GM12878 (cell line): Measurements from ENCODE around the gene PHGDH. TPM values are rescaled to one million over a fixed set of nuclear protein-coding genes. Genes with fewer than 3 reads are reported as not detected.

Source experiments
- ATAC-seq: fragments of 200-7000 bp; cut with Tn5 transposase; 3 replicates; pipeline ENCODE4 v1.9.1; 2020; ENCODE audit warnings: mild to moderate bottlenecking, moderate library complexity
- BruUV-seq: library from RNA; stranded (reverse); fragments of 400-500 nt; replicated peaks from 2 replicates; lab custom pipeline; 2021; lab: Mats Ljungman, UMichigan
- CTCF ChIA-PET: fragments of 300-600 bp; sonication (Branson Sonifier 250); formaldehyde crosslinking; extraction: SDS; loops from one replicate; lab custom pipeline; 2021; ENCODE audit warnings: inconsistent platforms; lab: Yijun Ruan, JAX
- POLR2A ChIA-PET: fragments of 350-600 bp; formaldehyde crosslinking; extraction: SDS; loops from one replicate; lab custom pipeline; 2021; ENCODE audit warnings: inconsistent platforms; lab: Charles Lee
- RAD21 ChIA-PET: fragments of 300-600 bp; sonication (Branson Sonifier 250); formaldehyde crosslinking; loops from one replicate; lab custom pipeline; 2023; ENCODE audit warnings: antibody characterized with exemption; ENCODE audit not compliant: unreplicated experiment; lab: Charles Lee
- SMC1A ChIA-PET: fragments of 300-600 bp; sonication (Branson Sonifier 250); formaldehyde crosslinking; loops from one replicate; lab custom pipeline; 2023; ENCODE audit not compliant: unreplicated experiment, uncharacterized antibody; lab: Charles Lee
- DNase-seq: peaks from one replicate; pipeline ENCODE4 v3.0.0-alpha.2; 2011; ENCODE audit warnings: low read depth, low spot score
- FAIRE-seq: peaks from 3 replicates; lab custom pipeline; 2011; peaks lifted over from hg19 to GRCh38; lab: Jason Lieb, UNC
- H2AFZ ChIP-seq: 2 replicates; pipeline ENCODE4 v1.6.0; 2011; ENCODE audit warnings: low read depth, low read length, control low read depth; ENCODE audit not compliant: control insufficient read depth
- H3K27ac ChIP-seq: 2 replicates; pipeline ENCODE4 v1.5.1; 2011; ENCODE audit warnings: control low read depth; ENCODE audit not compliant: control insufficient read depth, insufficient read depth
- H3K27me3 ChIP-seq, 2 experiments: replicated peaks in 1 of 2; 2 replicates each; pipeline versions ENCODE4 v1.6.0 to v1.6.1; 2011; ENCODE audit warnings: low read length in 1 of 2; ENCODE audit not compliant: control insufficient read depth in 2 of 2, insufficient read depth in 2 of 2
- H3K36me3 ChIP-seq, 2 experiments: 2 replicates each; pipeline ENCODE4 v1.5.1; 2011; ENCODE audit warnings: low read length in 1 of 2; ENCODE audit not compliant: control insufficient read depth in 2 of 2, insufficient read depth in 2 of 2
- H3K4me1 ChIP-seq: 2 replicates; pipeline ENCODE4 v1.6.1; 2011; ENCODE audit warnings: mild to moderate bottlenecking, low read length, moderate library complexity, mixed read lengths; ENCODE audit not compliant: control insufficient read depth, insufficient read depth
- H3K4me2 ChIP-seq: 2 replicates; pipeline ENCODE4 v1.6.0; 2011; ENCODE audit warnings: control low read depth; ENCODE audit not compliant: control insufficient read depth, insufficient read depth
- H3K4me3 ChIP-seq: fragments of 200-600 bp; sonication (generic); 2 replicates; pipeline ENCODE4 v1.5.1; 2016
- H3K79me2 ChIP-seq: 2 replicates; pipeline ENCODE4 v1.6.0; 2011; ENCODE audit warnings: low read length; ENCODE audit not compliant: control insufficient read depth, insufficient read depth
- H3K9ac ChIP-seq: 2 replicates; pipeline ENCODE4 v1.8.0; 2011; ENCODE audit warnings: low read length, control low read depth, mixed read lengths; ENCODE audit not compliant: control insufficient read depth, insufficient read depth
- H3K9me3 ChIP-seq: replicated peaks from 3 replicates; pipeline ENCODE4 v1.5.1; 2011; ENCODE audit warnings: mild to moderate bottlenecking, low read length; ENCODE audit not compliant: control insufficient read depth, insufficient read depth
- H4K20me1 ChIP-seq: 2 replicates; pipeline ENCODE4 v1.6.0; 2011; ENCODE audit not compliant: control insufficient read depth, insufficient read depth
- CEBPB ChIP-seq, 2 experiments: fragments of 150-350 bp in 1 of 2; IDR thresholded peaks; 2 replicates each; pipeline ENCODE4 v1.6.1; 2012 to 2014; ENCODE audit warnings: low read depth in 2 of 2, low read length in 2 of 2, borderline replicate concordance in 1 of 2, inconsistent platforms in 1 of 2
- PAX5 ChIP-seq: IDR thresholded peaks from 2 replicates; pipeline ENCODE4 v1.6.1; 2011; ENCODE audit warnings: low read depth, low read length, borderline replicate concordance
- WGBS: methylation state at CpG from one replicate; pipeline ENCODE4 v1.1.6; 2016; ENCODE audit warnings: low lambda C conversion rate; ENCODE audit not compliant: insufficient replicate concordance, insufficient coverage; ENCODE audit errors: missing lambda C conversion rate; 5-methylcytosine and 5-hydroxymethylcytosine counted together
- in situ Hi-C: fragments of 300-500 bp; cut with MboI; formaldehyde crosslinking; loops from 9 replicates; pipeline ENCODE4 v1.14.3; 2018; ENCODE audit warnings: mixed read lengths
- intact Hi-C: fragments of 100-400 bp; cut with micrococcal nuclease; formaldehyde crosslinking; loops from one replicate; pipeline ENCODE4 v1.14.2; 2022; ENCODE audit not compliant: unreplicated experiment
- polyA plus RNA-seq, 11 experiments: library from polyadenylated mRNA; depleted of rRNA in 4 of 11; unstranded in 6 of 11; stranded (reverse) in 5 of 11; fragments of >200 nt; fragmentation: Nextera tagmentation in 4 of 11; fragmentation: Illumina TruSeq in 1 of 11; extraction: Ambion mirVana in 4 of 11; extraction: Trizol in 1 of 11; gene quantifications; 1 replicate in 1 of 11; 2 replicates in 10 of 11; pipeline versions ENCODE4 v1.2.1 to v1.2.3, GENCODE V29; 2011 to 2016; ENCODE audit warnings: inconsistent platforms in 2 of 11, missing spikeins in 2 of 11, low read depth in 1 of 11
- total RNA-seq, 4 experiments: library from RNA; depleted of rRNA in 3 of 4; stranded (reverse); fragments of >200 nt in 3 of 4; fragmentation: Illumina TruSeq in 1 of 4; extraction: Trizol in 1 of 4; gene quantifications; 2 replicates each; pipeline versions ENCODE4 v1.2.1 to v1.2.3, GENCODE V29; 2013 to 2021
- TF ChIP-seq, protein P1 (sequence below): fragments of 450-650 bp; IDR thresholded peaks from 2 replicates; pipeline ENCODE4 v1.6.1; 2018; ENCODE audit warnings: mild to moderate bottlenecking, low read depth, moderate library complexity; ENCODE audit not compliant: partially characterized antibody
- TF ChIP-seq, protein P2 (sequence below): IDR thresholded peaks from 2 replicates; pipeline ENCODE4 v1.6.1; 2012; ENCODE audit warnings: low read length, inconsistent platforms
- TF ChIP-seq, protein P3 (sequence below): IDR thresholded peaks from 2 replicates; pipeline ENCODE4 v1.6.1; 2012; ENCODE audit warnings: improper control_type of control experiment, low read depth, low read length; ENCODE audit not compliant: insufficient replicate concordance

The PHGDH gene
- total and polyA plus RNA-seq, 10 of the 15 experiments (the other 5 are each of a cell fraction or from before 2014, with no cell fraction given): 3.9 to 47.8 (median 25.9) TPM

DNA sequence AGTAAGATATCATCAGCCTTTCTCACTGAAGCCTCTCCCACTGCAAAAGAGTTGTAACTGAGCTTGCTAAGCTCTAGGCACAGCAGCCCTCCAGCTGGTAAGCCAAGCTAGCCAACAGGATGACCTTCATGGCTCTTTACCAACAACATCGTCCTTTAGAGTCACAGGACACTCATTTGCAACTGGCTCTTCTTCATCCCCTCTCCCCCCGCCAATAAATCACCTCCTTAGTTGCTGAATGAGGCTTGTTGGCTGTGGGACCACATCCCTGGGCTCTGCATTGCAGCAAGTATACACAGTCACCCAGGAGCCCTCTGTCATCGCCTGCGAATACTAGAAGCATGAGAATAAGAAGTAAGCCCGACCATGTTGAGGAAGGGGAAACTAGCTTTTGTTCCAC lies 47.7 kb upstream of the PHGDH start:
- H3K4me3 ChIP-seq: no peak overlapping the region
- H2AFZ ChIP-seq: no peak overlapping the region
- ChIA-PET CTCF (interaction anchor here (0.6 to 10.2 kb wide), 9 partner anchors 12 to 144 kb away, joined by 3 to 188 read pairs (median 6); partner anchors contain the start of gene ZNF697), SMC1A (interaction anchor here (1.0 to 11.2 kb wide), 5 partner anchors 9 to 52 kb away, joined by 3 to 163 read pairs (median 29); partner anchors contain the start of gene ZNF697), POLR2A (no interaction called here), RAD21 (interaction anchor here (1.0 to 3.2 kb wide), 5 partner anchors 11 to 53 kb away, joined by 3 to 17 read pairs (median 6); no protein-coding TSS in a partner anchor)
- H3K9me3 ChIP-seq: no peaks in the 10 kb centered on the region
- 74% methylated on average over 5 of the region's 5 CpGs for WGBS
- in situ Hi-C loops: loop anchor here (5.0 kb wide), 1 partner anchor 37 kb away; no protein-coding TSS in a partner anchor
- no peak for DNase-seq
- H3K27ac ChIP-seq: no peak overlapping the region
- H3K79me2 ChIP-seq: no peaks in the 10 kb centered on the region
- H3K4me1 ChIP-seq: peaks cover 23% of the 10 kb centered on the region
- intact Hi-C loops: no loop called here
- H3K4me2 ChIP-seq: no peak overlapping the region
- H3K27me3 ChIP-seq: no peaks in the 10 kb centered on the region; a peak in 1 of 4 replicates
- no peak for ATAC-seq
- no peak for TF ChIP-seq CEBPB (IDR thresholded peaks at IDR 0.05; ENCODE audit: borderline replicate concordance in 1 of 2, low read depth in 2 of 2, low read length in 2 of 2)
- H4K20me1 ChIP-seq: no peaks in the 10 kb centered on the region
- H3K9ac ChIP-seq: no peak overlapping the region
- FAIRE-seq: no peak
- no peaks in the 10 kb centered on the region for H3K36me3 ChIP-seq
- no TSS peak for BruUV-seq

DNA sequence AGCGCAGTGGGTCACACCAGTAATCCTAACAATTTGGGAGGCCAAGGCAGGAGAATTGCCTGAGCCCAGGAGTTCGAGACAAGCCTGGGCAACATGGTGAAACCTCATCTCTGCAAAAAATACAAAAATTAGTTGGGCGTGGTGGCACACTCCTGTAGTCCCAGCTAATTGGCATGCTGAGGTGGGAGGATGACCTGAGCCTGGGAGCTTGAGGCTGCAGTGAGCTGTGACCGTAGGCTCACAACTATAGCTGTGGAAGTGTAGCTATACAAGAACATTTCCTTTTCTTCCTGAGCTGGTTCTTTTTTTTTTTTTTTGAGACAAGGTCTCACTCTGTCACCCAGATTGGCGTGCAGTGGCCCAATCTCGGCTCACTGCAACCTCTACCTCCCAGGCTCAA lies 44.6 kb upstream of the PHGDH start:
- H3K9me3 ChIP-seq: no peaks in the 10 kb centered on the region
- intact Hi-C loops: no loop called here
- H3K4me3 ChIP-seq: no peak overlapping the region
- ATAC-seq (no peak), FAIRE-seq (no peak), DNase-seq (no peak)
- ChIA-PET RAD21 (interaction anchor here (0.7 kb wide), 2 partner anchors 10 to 147 kb away, joined by 3 read pairs; no protein-coding TSS in a partner anchor), SMC1A (interaction anchor here (0.6 to 1.2 kb wide), 2 partner anchors 38 to 47 kb away, joined by 3 read pairs; no protein-coding TSS in a partner anchor), CTCF (interaction anchor here (0.7 to 16.0 kb wide), 4 partner anchors 9 to 52 kb away, joined by 3 to 446 read pairs (median 96); no protein-coding TSS in a partner anchor), POLR2A (interaction anchor here (0.9 kb wide), 1 partner anchor 20 kb away, joined by 3 read pairs; no protein-coding TSS in a partner anchor)
- H3K4me1 ChIP-seq: peaks cover 8% of the 10 kb centered on the region; the same call in 1 of the 2 replicates
- H3K79me2 ChIP-seq: no peaks in the 10 kb centered on the region
- no peak overlapping the region for H3K27ac ChIP-seq
- in situ Hi-C loops: no loop called here
- H2AFZ ChIP-seq: no peak overlapping the region
- no peaks in the 10 kb centered on the region for H4K20me1 ChIP-seq
- no peaks in the 10 kb centered on the region for H3K36me3 ChIP-seq
- H3K9ac ChIP-seq: no peak overlapping the region
- no peak overlapping the region for H3K4me2 ChIP-seq
- 43% methylated on average over 6 of the region's 6 CpGs for WGBS
- no peaks in the 10 kb centered on the region; a peak in 1 of 4 replicates for H3K27me3 ChIP-seq
- BruUV-seq: no TSS peak
- TF ChIP-seq, protein P1, sequence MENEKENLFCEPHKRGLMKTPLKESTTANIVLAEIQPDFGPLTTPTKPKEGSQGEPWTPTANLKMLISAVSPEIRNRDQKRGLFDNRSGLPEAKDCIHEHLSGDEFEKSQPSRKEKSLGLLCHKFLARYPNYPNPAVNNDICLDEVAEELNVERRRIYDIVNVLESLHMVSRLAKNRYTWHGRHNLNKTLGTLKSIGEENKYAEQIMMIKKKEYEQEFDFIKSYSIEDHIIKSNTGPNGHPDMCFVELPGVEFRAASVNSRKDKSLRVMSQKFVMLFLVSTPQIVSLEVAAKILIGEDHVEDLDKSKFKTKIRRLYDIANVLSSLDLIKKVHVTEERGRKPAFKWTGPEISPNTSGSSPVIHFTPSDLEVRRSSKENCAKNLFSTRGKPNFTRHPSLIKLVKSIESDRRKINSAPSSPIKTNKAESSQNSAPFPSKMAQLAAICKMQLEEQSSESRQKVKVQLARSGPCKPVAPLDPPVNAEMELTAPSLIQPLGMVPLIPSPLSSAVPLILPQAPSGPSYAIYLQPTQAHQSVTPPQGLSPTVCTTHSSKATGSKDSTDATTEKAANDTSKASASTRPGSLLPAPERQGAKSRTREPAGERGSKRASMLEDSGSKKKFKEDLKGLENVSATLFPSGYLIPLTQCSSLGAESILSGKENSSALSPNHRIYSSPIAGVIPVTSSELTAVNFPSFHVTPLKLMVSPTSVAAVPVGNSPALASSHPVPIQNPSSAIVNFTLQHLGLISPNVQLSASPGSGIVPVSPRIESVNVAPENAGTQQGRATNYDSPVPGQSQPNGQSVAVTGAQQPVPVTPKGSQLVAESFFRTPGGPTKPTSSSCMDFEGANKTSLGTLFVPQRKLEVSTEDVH: no peak
- TF ChIP-seq, protein P2, sequence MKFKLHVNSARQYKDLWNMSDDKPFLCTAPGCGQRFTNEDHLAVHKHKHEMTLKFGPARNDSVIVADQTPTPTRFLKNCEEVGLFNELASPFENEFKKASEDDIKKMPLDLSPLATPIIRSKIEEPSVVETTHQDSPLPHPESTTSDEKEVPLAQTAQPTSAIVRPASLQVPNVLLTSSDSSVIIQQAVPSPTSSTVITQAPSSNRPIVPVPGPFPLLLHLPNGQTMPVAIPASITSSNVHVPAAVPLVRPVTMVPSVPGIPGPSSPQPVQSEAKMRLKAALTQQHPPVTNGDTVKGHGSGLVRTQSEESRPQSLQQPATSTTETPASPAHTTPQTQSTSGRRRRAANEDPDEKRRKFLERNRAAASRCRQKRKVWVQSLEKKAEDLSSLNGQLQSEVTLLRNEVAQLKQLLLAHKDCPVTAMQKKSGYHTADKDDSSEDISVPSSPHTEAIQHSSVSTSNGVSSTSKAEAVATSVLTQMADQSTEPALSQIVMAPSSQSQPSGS: no peak
- TF ChIP-seq, protein P3, sequence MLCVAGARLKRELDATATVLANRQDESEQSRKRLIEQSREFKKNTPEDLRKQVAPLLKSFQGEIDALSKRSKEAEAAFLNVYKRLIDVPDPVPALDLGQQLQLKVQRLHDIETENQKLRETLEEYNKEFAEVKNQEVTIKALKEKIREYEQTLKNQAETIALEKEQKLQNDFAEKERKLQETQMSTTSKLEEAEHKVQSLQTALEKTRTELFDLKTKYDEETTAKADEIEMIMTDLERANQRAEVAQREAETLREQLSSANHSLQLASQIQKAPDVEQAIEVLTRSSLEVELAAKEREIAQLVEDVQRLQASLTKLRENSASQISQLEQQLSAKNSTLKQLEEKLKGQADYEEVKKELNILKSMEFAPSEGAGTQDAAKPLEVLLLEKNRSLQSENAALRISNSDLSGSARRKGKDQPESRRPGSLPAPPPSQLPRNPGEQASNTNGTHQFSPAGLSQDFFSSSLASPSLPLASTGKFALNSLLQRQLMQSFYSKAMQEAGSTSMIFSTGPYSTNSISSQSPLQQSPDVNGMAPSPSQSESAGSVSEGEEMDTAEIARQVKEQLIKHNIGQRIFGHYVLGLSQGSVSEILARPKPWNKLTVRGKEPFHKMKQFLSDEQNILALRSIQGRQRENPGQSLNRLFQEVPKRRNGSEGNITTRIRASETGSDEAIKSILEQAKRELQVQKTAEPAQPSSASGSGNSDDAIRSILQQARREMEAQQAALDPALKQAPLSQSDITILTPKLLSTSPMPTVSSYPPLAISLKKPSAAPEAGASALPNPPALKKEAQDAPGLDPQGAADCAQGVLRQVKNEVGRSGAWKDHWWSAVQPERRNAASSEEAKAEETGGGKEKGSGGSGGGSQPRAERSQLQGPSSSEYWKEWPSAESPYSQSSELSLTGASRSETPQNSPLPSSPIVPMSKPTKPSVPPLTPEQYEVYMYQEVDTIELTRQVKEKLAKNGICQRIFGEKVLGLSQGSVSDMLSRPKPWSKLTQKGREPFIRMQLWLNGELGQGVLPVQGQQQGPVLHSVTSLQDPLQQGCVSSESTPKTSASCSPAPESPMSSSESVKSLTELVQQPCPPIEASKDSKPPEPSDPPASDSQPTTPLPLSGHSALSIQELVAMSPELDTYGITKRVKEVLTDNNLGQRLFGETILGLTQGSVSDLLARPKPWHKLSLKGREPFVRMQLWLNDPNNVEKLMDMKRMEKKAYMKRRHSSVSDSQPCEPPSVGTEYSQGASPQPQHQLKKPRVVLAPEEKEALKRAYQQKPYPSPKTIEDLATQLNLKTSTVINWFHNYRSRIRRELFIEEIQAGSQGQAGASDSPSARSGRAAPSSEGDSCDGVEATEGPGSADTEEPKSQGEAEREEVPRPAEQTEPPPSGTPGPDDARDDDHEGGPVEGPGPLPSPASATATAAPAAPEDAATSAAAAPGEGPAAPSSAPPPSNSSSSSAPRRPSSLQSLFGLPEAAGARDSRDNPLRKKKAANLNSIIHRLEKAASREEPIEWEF: no peak
- no peak for TF ChIP-seq PAX5
